GM18519 (cell line): ENCODE measurements around the gene SOBP.

Experiments used
- ATAC-seq: cut with Tn5 transposase; IDR thresholded peaks from one replicate; pipeline ENCODE4 v1.9.1; 2021; ENCODE audit warnings: mild to moderate bottlenecking, moderate library complexity; ENCODE audit not compliant: unreplicated experiment, low FRiP score

SOBP gene

DNA sequence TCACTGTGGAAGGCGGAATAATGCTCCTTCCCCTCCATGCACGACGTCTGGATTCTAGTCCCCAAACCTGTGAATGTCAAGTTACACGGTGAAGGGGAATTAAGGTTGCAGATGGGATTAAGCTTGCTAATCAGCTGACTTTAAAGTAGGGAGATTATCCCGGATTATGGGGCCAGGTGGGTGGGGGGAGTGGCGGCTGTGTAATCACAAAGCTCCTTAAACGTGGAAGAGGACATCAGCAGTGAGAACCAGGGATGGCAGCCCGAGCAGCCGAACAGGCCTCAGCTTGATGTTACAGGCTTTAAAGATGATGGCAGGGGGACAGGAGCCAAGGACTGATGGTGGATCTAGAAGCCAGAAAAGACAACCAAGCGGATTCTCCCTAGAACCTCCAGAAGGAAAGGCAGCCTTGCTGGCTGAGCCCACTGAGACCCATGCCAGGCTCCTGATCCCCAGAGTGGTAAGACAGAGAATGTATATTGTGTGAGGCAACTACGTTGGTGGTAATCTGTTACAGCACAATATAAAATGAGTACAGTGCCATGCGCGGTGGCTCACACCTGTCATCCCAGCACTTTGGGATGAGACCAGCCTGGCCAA lies 216.7 kb downstream of the SOBP start:
- no peak for ATAC-seq

DNA sequence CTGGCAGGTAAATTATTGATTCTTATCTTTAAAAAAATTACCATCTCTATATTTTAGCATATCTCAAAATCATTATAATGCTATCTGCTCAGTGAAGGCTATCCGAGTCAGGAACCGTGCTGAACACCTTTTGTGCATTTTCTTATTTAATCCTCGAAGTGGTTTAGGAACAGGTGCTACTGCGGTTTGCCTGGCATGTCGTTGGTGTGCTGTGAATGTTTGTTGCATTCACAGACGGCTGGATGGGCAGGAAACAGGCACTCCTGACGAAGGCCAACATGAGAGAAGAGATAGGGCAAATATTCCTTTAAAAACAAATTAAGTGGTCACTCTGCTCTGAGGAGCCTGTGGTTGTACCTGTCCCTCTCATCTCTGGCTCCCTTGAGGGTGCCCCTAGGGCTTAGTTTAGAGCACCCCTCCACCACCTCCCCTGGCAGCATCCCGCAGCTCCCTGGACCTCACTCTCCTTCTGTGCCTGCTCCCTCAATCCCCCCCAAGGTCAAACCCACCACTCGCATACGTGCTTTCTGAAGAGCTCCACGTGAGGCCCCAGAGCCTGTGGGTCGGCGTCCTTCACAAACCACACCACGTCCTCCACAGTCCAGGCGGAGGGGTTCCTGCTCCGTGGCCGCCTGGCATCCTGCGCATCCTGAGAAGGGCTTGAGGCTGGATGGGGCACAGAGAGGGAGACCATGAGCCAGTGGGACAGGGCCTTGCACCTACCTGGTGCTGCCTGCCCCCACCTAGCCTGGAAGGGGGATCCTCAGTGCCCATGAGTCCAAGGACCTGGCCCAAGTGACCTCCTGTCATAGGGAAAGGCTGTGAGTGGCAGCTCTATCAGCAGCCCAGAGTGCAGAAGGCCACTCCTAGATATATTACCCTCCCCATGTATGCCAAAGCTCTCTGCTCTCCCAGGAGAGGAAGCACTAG lies 217.7 kb downstream of the SOBP start:
- ATAC-seq, result no peak

GRCh38 chr6:107708435-107708834 lies 218.5 kb downstream of the SOBP start:
- ATAC-seq, result no peak

DNA sequence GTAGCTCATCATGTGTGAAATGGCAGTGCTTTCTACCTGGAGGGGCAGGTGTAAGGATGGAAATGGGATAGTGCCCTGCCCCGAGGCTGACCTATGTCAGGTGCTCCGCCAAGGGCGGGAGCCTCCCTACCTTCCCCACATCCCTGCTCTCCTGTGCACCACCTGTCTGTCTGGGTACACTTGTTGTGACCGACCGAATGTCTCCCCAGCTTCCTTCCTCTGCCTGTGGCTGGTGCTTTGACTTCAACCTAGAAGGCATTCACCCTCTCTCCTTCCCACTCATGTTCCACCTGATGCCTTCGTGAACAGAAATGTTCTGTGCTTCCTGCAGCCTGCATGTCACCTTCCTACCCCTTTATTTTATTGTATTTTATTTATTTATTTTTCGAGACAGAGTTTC lies 219.4 kb downstream of the SOBP start:
- ATAC-seq, result no peak
